ENCODE measurements around the gene HAUS3.

DNA sequence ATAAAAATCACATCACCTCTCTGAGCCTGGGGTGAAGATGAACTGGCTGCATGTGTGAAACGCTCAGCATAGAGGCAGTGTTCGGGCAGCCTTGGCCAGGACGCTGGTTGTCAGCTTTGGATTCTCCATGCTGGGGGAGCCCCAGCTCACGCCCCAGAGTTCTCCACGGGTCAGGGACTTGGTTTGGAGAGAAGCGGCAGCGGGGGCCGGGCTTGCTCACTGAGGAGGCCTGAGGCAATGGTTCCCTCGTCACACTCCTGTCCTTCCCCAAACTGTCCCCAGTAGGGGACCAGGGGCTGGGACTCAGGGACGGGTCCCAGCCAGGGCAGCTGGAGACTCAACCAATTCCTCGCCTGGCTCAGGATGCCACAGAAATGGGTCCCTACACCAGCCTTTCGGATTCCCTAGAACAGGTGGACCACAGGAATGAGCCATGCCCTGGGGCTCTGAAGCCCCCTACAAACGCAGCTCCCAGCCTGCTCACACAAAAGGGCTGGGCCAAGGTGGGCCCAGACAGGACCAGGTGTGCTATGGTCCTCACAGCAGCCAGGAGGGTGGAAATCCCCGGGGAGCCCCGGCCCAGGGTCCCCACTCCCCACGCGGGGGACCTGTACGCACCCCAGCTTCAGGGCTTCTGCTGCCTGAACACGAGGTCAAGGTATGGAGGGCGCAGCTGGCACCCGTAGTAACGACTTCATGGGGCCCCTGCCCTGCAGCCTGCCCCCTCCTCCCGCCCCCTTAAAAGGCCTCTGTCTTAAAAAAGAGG lies 18.6 kb upstream of the HAUS3 start:
- TF ChIP-seq, protein P1, sequence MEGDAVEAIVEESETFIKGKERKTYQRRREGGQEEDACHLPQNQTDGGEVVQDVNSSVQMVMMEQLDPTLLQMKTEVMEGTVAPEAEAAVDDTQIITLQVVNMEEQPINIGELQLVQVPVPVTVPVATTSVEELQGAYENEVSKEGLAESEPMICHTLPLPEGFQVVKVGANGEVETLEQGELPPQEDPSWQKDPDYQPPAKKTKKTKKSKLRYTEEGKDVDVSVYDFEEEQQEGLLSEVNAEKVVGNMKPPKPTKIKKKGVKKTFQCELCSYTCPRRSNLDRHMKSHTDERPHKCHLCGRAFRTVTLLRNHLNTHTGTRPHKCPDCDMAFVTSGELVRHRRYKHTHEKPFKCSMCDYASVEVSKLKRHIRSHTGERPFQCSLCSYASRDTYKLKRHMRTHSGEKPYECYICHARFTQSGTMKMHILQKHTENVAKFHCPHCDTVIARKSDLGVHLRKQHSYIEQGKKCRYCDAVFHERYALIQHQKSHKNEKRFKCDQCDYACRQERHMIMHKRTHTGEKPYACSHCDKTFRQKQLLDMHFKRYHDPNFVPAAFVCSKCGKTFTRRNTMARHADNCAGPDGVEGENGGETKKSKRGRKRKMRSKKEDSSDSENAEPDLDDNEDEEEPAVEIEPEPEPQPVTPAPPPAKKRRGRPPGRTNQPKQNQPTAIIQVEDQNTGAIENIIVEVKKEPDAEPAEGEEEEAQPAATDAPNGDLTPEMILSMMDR (IDR thresholded peaks at IDR 0.05) = no peak
- no peak for TF ChIP-seq POLR2A (IDR thresholded peaks at IDR 0.05)

Data from right lobe of liver (tissue), 4 donors.